ENCODE data around the gene LIPC. TPM values are rescaled to one million over a fixed set of nuclear protein-coding genes. Genes with fewer than 3 reads are reported as not detected.

LIPC gene
- total and polyA plus RNA-seq, 9 of the 15 experiments (the other 6 are each of a cell fraction or from before 2014, with no cell fraction given): 0.07 to 0.41 (median 0.11) TPM; not detected in 2

GRCh38 chr15:58521293-58521991 lies 89.7 kb downstream of the LIPC start (continued):
- TF ChIP-seq, protein P1, sequence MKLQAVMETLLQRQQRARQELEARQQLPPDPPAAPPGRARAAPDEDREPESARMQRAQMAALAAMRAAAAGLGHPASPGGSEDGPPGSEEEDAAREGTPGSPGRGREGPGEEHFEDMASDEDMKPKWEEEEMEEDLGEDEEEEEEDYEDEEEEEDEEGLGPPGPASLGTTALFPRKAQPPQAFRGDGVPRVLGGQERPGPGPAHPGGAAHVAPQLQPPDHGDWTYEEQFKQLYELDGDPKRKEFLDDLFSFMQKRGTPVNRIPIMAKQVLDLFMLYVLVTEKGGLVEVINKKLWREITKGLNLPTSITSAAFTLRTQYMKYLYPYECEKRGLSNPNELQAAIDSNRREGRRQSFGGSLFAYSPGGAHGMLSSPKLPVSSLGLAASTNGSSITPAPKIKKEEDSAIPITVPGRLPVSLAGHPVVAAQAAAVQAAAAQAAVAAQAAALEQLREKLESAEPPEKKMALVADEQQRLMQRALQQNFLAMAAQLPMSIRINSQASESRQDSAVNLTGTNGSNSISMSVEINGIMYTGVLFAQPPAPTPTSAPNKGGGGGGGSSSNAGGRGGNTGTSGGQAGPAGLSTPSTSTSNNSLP (IDR thresholded peaks at IDR 0.05; ENCODE audit: borderline replicate concordance, low read depth, low read length): no peak
- TF ChIP-seq LCOR (CRISPR knock-in tag; IDR thresholded peaks at IDR 0.05): no peak
- no peak for TF ChIP-seq ZNF77 (CRISPR knock-in tag; IDR thresholded peaks at IDR 0.05)
- TF ChIP-seq, protein P2, sequence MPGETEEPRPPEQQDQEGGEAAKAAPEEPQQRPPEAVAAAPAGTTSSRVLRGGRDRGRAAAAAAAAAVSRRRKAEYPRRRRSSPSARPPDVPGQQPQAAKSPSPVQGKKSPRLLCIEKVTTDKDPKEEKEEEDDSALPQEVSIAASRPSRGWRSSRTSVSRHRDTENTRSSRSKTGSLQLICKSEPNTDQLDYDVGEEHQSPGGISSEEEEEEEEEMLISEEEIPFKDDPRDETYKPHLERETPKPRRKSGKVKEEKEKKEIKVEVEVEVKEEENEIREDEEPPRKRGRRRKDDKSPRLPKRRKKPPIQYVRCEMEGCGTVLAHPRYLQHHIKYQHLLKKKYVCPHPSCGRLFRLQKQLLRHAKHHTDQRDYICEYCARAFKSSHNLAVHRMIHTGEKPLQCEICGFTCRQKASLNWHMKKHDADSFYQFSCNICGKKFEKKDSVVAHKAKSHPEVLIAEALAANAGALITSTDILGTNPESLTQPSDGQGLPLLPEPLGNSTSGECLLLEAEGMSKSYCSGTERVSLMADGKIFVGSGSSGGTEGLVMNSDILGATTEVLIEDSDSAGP (CRISPR knock-in tag; IDR thresholded peaks at IDR 0.05): no peak
- TF ChIP-seq, protein P3, sequence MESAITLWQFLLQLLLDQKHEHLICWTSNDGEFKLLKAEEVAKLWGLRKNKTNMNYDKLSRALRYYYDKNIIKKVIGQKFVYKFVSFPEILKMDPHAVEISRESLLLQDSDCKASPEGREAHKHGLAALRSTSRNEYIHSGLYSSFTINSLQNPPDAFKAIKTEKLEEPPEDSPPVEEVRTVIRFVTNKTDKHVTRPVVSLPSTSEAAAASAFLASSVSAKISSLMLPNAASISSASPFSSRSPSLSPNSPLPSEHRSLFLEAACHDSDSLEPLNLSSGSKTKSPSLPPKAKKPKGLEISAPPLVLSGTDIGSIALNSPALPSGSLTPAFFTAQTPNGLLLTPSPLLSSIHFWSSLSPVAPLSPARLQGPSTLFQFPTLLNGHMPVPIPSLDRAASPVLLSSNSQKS (CRISPR knock-in tag; IDR thresholded peaks at IDR 0.05): no peak
- no peak for TF ChIP-seq ZSCAN32 (CRISPR knock-in tag; IDR thresholded peaks at IDR 0.05)
- peak; percentile 73 for TF ChIP-seq POLR2G (IDR thresholded peaks at IDR 0.05; ENCODE audit: low read depth, low read length)
- TF ChIP-seq SNIP1 (IDR thresholded peaks at IDR 0.05; ENCODE audit: low read depth): no peak
- TF ChIP-seq NFXL1 (CRISPR knock-in tag; IDR thresholded peaks at IDR 0.05): no peak
- peak; percentile 88 for TF ChIP-seq ETV1 (tag; conservative IDR thresholded peaks at IDR 0.05; ENCODE audit: low read depth)
- TF ChIP-seq CEBPZ (IDR thresholded peaks at IDR 0.05; ENCODE audit: borderline replicate concordance, low read depth, low read length): no peak
- TF ChIP-seq, protein P4, sequence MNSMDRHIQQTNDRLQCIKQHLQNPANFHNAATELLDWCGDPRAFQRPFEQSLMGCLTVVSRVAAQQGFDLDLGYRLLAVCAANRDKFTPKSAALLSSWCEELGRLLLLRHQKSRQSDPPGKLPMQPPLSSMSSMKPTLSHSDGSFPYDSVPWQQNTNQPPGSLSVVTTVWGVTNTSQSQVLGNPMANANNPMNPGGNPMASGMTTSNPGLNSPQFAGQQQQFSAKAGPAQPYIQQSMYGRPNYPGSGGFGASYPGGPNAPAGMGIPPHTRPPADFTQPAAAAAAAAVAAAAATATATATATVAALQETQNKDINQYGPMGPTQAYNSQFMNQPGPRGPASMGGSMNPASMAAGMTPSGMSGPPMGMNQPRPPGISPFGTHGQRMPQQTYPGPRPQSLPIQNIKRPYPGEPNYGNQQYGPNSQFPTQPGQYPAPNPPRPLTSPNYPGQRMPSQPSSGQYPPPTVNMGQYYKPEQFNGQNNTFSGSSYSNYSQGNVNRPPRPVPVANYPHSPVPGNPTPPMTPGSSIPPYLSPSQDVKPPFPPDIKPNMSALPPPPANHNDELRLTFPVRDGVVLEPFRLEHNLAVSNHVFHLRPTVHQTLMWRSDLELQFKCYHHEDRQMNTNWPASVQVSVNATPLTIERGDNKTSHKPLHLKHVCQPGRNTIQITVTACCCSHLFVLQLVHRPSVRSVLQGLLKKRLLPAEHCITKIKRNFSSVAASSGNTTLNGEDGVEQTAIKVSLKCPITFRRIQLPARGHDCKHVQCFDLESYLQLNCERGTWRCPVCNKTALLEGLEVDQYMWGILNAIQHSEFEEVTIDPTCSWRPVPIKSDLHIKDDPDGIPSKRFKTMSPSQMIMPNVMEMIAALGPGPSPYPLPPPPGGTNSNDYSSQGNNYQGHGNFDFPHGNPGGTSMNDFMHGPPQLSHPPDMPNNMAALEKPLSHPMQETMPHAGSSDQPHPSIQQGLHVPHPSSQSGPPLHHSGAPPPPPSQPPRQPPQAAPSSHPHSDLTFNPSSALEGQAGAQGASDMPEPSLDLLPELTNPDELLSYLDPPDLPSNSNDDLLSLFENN (IDR thresholded peaks at IDR 0.05; ENCODE audit: low read depth in 2 of 2, low read length in 2 of 2): no peak
- TF ChIP-seq LARP7 (IDR thresholded peaks at IDR 0.05): peak; percentile 89
- peak; percentile 65; the same call in 1 of the 2 replicates for TF ChIP-seq ZNF668 (CRISPR knock-in tag; IDR thresholded peaks at IDR 0.05)
- TF ChIP-seq GTF2F1 (IDR thresholded peaks at IDR 0.05; ENCODE audit: low read depth, low read length): no peak
- peak; percentile 84 for TF ChIP-seq ELF1 (tag; IDR thresholded peaks at IDR 0.05)
- no peak for TF ChIP-seq HNRNPUL1 (IDR thresholded peaks at IDR 0.05; ENCODE audit: low read length)
